Ovary (tissue), 3 donors: ENCODE data around the gene STYX.

ENCODE experiments used
- EP300 ChIP-seq: sonication (generic); formaldehyde crosslinking; IDR thresholded peaks from one replicate; pipeline ENCODE4 v1.6.1; 2017; ENCODE audit warnings: antibody characterized with exemption
- POLR2A ChIP-seq: fragments of 450-650 bp; IDR thresholded peaks from one replicate; pipeline ENCODE4 v1.6.1; 2017; ENCODE audit warnings: antibody characterized with exemption, mild to moderate bottlenecking, moderate library complexity
- TF ChIP-seq, protein P1 (sequence below), 3 donors: fragments of 450-650 bp in 2 of 3; fragments of 200-600 bp in 1 of 3; IDR thresholded peaks; one replicate each; pipeline versions ENCODE4 v1.5.1 to v1.8.0; 2016 to 2022; ENCODE audit warnings: antibody characterized with exemption in 3 of 3, mild to moderate bottlenecking in 1 of 3
- donor health status: DM: no; HTN: no; CAD: no.

DNA sequence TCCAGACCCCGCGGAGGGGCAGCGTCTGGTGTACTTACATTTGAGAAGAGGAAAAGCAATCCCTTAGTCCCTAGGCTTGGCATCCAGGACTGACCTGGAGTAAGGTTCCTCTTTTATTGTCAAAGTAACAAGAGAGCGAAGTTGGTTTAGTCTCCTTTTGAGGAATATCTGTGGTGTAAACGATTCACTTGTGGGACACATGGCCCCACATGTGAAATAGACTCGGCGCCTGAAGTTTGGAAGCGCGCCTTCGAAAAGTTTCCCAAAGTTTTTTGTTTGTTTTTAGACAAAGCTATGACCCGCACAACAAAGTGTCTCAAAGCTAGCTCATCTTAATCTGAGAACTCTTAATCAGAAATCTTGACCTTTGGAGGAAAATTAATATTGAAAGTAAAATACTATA, 744 bp downstream of the STYX start:
- no peak for TF ChIP-seq POLR2A
- TF ChIP-seq, protein P1, sequence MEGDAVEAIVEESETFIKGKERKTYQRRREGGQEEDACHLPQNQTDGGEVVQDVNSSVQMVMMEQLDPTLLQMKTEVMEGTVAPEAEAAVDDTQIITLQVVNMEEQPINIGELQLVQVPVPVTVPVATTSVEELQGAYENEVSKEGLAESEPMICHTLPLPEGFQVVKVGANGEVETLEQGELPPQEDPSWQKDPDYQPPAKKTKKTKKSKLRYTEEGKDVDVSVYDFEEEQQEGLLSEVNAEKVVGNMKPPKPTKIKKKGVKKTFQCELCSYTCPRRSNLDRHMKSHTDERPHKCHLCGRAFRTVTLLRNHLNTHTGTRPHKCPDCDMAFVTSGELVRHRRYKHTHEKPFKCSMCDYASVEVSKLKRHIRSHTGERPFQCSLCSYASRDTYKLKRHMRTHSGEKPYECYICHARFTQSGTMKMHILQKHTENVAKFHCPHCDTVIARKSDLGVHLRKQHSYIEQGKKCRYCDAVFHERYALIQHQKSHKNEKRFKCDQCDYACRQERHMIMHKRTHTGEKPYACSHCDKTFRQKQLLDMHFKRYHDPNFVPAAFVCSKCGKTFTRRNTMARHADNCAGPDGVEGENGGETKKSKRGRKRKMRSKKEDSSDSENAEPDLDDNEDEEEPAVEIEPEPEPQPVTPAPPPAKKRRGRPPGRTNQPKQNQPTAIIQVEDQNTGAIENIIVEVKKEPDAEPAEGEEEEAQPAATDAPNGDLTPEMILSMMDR (IDR thresholded peaks at IDR 0.05): no peak
- TF ChIP-seq EP300: no peak
